ENCODE measurements around the gene ZNF385B.
"Not testable (repeated sequence)": the region's sequence is repeated elsewhere in the genome, so short reads cannot be mapped to it uniquely, and the experiment has no call there.

The ZNF385B gene

GRCh38 chr2:179800776-179801175, 60.6 kb downstream of the ZNF385B start:
- DNase-seq: no peak

- DNase-seq: no peak
Observed at GRCh38 chr2:179796213-179797007, 65.0 kb downstream of the ZNF385B start.

GRCh38 chr2:179793902-179794301, 67.5 kb downstream of the ZNF385B start:
- no peak for DNase-seq

- no peak for DNase-seq
Observed at GRCh38 chr2:179793238-179793637, 68.2 kb downstream of the ZNF385B start.

- DNase-seq: no peak
Observed at GRCh38 chr2:179790235-179791217, 70.9 kb downstream of the ZNF385B start.

- no peak for DNase-seq
Observed at GRCh38 chr2:179788104-179788503, 73.3 kb downstream of the ZNF385B start.

GRCh38 chr2:179787601-179788000, 73.8 kb downstream of the ZNF385B start:
- no peak for DNase-seq

GRCh38 chr2:179785902-179786301, 75.5 kb downstream of the ZNF385B start:
- no peak for DNase-seq

GRCh38 chr2:179782346-179782745, 79.1 kb downstream of the ZNF385B start:
- not testable (repeated sequence) for DNase-seq

GRCh38 chr2:179773986-179774385, 87.4 kb downstream of the ZNF385B start:
- no peak for DNase-seq

GRCh38 chr2:179772346-179772745, 89.1 kb downstream of the ZNF385B start:
- DNase-seq: no peak

GRCh38 chr2:179771791-179772190, 89.6 kb downstream of the ZNF385B start:
- DNase-seq: no peak

GRCh38 chr2:179770029-179770428, 91.4 kb downstream of the ZNF385B start:
- DNase-seq: no peak

GRCh38 chr2:179769323-179769722, 92.1 kb downstream of the ZNF385B start:
- DNase-seq: no peak

GRCh38 chr2:179768765-179769164, 92.6 kb downstream of the ZNF385B start:
- DNase-seq: no peak

GRCh38 chr2:179765666-179766065, 95.7 kb downstream of the ZNF385B start:
- DNase-seq: no peak

- no peak for DNase-seq
Observed at GRCh38 chr2:179764710-179765109, 96.7 kb downstream of the ZNF385B start.

- DNase-seq: no peak
Observed at GRCh38 chr2:179758636-179759035, 102.8 kb downstream of the ZNF385B start.

GRCh38 chr2:179751163-179751809, 110.1 kb downstream of the ZNF385B start:
- peak; percentile 8 for DNase-seq

GRCh38 chr2:179749210-179749609, 112.2 kb downstream of the ZNF385B start:
- DNase-seq: no peak

- no peak for DNase-seq
Observed at GRCh38 chr2:179746981-179747380, 114.4 kb downstream of the ZNF385B start.

GRCh38 chr2:179745635-179746256, 115.7 kb downstream of the ZNF385B start:
- no peak for DNase-seq

- no peak for DNase-seq
Observed at GRCh38 chr2:179744401-179744800, 117.0 kb downstream of the ZNF385B start.

Data from KG1 (cell line).